HG03354 (cell line): ENCODE data around the gene OR10V1.

Experiments used
- ATAC-seq: cut with Tn5 transposase; IDR thresholded peaks from one replicate; pipeline ENCODE4 v1.9.1; 2021; ENCODE audit warnings: mild to moderate bottlenecking; ENCODE audit not compliant: unreplicated experiment, poor library complexity, severe bottlenecking

The OR10V1 gene

GRCh38 chr11:59713745-59714144 lies at the start of gene OR10V1:
Gene OR10V1, minus strand, starts transcription at chr11:59713845. Its CDS starts 0 bp downstream, at chr11:59713845.
- ATAC-seq = no peak

- no peak for ATAC-seq
Measured at GRCh38 chr11:59761993-59762392, 48.3 kb upstream of the OR10V1 start.

DNA sequence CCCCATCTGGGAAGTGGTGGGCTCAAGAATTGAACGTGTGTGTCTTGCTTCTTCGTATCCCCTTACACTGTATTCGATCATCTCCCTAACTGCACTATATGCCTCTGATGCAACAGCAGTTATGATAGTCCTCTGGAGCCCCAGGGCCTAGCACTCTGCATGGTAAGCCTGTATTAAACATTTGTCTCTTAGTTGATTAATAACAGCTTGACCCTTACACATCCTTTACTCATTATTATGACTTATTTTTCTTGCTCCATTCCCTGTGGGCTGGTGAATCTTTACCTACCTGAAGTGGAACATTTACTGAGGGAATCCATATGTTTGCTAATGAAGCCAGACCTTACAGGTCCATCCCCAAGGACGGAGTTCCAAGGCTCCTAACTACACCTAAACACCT lies 47.1 kb upstream of the OR10V1 start:
- no peak for ATAC-seq

DNA sequence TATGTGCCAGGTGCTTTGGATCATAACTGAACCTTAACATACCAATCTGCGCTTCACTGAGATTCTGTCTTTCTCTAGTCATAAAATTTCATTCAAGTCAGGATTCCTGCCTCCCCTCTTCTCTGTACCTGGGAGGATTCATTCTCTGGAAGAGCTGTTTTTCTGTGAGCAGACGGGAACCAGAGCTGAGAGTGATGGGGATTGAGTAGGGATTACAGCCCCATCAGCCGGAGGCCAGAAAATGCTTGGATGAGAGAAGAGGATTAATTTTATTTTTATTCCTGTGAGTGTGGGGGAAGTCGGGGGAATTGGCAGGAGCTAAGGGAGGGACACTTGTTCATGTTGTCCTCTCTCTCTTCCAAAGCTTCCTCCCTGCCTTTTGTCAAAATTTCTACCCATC lies 46.3 kb upstream of the OR10V1 start:
- ATAC-seq = no peak

- ATAC-seq = no peak
Measured at GRCh38 chr11:59758401-59759037, 44.9 kb upstream of the OR10V1 start.

GRCh38 chr11:59756845-59757244 lies 43.2 kb upstream of the OR10V1 start:
- peak; percentile 35 for ATAC-seq

DNA sequence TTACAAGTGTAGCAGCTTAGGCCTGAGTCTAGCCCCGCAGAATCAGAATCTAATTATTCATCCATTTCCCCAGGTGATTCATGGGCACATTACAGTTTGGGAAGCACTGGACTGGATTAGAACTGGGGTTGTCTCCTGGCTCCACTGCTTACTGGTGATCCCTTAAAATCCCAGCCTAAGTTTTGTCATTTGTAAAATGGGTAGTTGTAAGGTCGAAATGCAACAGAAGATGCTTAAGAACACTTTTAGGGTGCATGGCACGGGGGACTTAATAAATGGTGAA lies 42.9 kb upstream of the OR10V1 start:
- no peak for ATAC-seq

DNA sequence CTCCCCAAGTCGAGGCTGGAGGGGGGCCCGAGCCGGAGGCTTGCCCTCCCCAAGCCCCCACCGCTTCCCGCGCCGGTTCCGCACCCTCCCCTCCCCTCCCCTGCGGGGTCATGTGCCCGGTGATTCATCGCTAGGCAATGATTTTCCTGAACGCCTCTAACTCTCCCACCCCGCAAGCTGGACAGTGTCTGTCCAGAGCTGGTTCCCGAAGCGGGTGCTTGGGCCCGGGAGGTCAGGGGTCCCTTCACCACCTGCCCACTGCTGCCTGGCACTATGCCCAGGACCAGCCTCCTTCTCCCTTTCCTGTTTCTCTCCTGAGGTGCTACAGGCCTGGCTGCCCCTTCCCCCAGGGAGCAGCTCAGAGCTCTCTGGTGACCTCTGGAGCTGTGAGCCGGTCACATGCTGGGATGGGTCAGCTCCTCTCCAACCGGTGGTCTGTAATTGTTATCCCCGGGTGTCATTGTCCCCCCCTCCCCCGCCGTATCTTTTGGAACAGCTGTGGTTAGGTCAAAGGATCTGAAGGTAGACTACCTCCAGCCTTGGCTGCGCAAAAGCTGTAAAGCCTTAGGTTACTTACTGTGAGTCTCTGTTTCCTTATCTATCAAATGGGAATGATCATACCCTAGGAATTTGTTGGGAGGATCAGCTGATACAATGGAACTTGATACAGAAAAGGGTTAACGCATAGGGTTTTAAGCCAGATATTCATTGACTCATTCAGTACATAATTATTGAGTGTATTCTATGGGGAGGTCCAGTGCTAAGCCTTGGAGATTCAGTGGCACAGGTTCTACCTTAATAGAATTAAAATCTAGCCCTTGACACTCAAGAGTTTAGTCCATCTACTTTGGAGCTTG lies 42.3 kb upstream of the OR10V1 start:
- ATAC-seq = peak; percentile 13

GRCh38 chr11:59754859-59755700 lies 41.4 kb upstream of the OR10V1 start, which contains the start of gene STX3:
Gene STX3, plus strand, starts transcription at chr11:59755376. Its CDS starts 230 bp downstream, at chr11:59755606.
- peak; percentile 79 for ATAC-seq

GRCh38 chr11:59754494-59754858 lies 40.8 kb upstream of the OR10V1 start:
- ATAC-seq = peak; percentile 35

DNA sequence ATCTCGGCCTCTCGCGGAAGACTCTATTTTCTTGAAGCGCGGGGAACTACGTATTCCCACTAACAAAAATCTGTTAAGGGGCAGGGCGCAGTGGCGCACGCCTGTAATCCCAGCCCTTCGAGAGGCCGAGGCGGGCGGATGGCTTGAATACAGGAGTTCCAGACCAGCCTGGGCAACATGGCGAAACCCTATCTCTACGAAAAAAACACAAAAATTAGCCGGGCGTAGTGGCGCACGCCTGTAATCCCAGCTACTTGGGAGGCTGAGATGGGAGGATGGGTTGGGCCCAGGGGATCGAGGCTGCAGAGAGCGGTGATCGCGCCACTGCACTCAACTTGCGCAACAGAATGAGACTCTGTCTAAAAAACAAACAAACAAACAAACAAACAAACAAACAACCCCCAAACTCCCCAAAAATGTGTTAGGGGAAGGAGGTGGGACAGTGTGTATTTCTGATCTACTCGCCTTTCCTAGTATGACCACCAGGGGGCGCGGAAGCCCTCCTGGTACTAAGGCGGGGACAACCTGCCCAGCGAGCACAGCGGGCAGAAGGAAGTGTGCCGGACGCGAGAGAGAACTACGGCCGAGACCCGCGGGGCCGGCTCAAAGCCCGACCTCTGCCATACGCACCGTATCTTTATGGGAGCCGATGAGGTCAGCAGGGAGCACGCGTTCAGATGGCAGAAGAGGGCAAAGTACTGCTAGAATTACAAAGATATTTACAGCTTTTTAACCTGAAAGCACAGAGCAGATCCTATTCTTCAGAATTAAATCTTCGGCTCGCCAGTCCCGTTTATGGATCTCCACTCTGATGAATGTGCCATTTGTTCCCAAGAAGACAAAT lies 40.2 kb upstream of the OR10V1 start:
- peak; percentile 72 for ATAC-seq

DNA sequence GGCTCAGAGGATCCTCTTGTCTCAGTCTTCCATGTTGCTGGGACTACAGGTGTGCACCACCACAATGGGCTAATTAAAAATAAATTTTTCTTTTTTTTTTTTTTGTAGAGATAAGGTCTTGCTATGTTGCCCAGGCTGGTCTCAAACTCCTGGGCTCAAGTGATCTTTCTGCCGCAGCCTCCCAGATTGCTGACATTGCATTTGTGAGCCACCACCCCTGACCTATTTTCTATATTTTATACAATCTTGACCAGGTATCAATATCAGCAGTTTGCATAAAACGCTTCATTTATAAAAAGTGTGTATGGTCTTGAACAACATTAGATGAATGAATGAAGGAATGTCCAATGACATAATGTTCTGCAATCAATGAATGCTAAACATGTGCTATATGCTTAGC lies 32.5 kb upstream of the OR10V1 start:
- ATAC-seq = no peak

DNA sequence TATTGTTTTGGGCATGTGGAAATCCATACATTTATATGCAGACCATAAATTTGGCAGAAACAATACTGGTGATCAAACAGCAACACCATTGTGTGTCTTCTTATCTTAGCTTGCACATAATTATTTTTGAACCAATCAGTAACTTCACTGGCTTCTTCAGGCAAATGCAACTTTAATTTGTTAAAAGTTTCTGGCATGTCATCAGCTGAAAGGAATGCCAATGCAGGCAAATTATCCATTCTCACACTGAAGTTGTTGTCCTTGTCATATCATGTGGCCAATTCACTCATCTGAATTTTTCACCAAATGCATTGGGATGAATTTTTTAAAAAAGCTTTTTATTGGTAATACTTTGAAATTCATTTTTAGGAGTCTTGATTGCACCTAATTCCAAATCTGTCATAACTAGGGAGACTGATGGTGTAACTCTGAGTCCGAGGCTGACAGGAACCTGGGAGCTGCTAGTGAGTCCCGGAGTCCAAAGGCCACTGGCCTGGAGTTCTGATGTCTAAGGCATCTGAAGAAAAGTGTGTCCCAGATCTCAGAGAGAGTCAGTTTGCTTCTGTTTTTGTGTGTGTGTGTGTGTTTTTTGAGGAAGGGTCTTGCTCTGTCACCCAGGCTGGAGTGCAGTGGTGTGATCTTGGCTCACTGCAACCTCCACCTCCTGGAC lies 17.4 kb upstream of the OR10V1 start:
- ATAC-seq = no peak

DNA sequence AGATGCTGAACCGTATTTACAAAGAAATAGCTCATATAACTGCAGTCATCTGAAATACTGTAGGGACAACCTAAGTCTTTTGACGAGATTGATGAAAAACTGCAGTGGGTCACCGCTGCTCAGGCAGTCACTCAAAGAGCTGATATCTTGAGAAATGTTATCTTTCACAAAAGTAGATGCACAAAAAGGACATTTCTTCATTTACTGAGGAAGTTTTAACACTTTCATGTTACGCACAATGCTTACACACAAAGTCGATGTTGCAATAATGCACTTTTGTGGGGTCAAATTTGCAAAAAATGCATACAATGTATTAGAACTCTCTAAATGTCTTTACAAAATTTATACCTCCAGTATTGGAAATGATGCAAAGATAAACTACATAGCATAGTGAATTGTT lies 16.2 kb upstream of the OR10V1 start:
- no peak for ATAC-seq

- ATAC-seq = no peak
Measured at GRCh38 chr11:59728913-59729312, 15.3 kb upstream of the OR10V1 start.

DNA sequence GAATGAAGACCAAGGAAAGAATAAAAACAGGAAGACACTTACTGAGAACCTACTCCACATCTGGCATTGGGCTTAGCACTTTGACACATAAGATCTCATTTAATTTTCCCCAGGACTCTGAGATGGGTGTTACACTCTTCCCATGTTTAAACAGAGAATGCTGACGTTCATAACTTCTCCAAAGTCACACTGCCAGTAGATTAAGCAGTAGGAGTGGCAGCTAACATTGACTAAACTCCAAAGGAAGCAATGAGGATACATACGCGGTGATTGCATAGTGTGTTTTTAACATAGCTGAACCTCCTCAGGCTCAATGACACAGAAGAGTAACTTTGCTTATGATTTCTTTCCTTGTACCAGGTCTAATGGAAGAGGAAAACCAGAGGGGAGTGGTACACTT lies 14.5 kb upstream of the OR10V1 start:
- no peak for ATAC-seq

DNA sequence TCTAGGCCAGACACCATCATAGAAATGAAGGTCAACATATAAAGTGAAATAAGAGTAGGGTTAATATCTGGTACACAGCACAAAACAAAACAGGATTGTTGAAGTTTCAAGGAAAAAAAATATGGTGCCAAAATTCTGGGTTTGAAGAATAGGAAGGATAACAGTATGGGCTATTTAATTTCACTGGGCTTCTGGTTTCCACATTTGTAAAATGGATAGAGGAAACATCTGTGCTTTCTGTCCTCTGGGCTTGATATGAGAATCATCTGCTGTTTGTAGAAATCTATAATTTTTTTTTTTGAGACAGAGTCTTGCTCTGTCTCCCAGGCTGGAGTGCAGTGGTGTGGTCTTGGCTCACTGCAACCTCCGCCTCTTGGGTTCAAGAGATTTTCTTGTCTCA lies 13.8 kb upstream of the OR10V1 start:
- no peak for ATAC-seq

DNA sequence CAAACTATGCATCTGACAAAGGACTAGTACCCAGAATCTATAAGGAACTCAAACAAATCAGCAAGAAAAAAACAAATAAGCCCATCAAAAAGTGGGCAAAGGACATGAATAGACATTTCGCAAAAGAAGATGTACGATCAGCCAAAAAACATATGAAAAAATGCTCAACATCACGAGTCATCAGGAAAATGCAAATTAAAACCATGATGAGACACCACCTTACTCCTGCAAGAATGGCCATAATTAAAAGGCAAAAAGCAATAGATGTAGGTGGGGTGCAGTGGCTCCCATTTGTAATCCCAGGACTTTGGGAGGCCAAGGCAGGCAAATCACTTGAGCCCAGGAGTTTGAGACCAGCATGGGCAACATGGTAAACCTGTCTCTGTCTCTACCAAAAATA lies 10.4 kb upstream of the OR10V1 start:
- no peak for ATAC-seq

DNA sequence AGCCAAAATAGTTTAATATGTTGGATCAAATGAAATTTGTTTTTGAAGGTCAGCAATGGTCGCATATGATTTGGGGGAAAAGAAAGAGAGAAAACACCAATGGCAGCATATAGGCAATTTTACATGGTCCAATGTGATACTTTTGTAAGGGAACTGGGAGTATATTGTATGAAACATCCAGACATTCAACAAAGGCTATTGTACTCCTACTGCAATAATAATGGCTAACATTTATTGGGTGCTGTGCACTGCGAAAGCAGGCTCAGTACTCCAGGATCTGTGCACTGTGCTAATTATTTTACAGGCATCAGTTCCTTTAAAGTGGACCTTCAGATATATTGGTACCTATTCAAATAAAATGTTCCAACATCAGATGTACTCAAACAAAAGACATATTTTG lies 5.9 kb upstream of the OR10V1 start:
- ATAC-seq = no peak
